Calu3 (cell line): ENCODE data around the gene KLK3. TPM values are rescaled to one million over a fixed set of nuclear protein-coding genes. Genes with fewer than 3 reads are reported as not detected.

Experiments
- BruUV-seq: library from RNA; stranded (reverse); fragments of 400-500 nt; replicated peaks from 2 replicates; lab custom pipeline; 2021; lab: Mats Ljungman, UMichigan
- CTCF ChIA-PET: fragments of 300-600 bp; sonication (Branson Sonifier 250); formaldehyde crosslinking; loops from one replicate; lab custom pipeline; 2022; ENCODE audit warnings: antibody characterized with exemption; lab: Charles Lee
- DNase-seq: peaks from one replicate; pipeline ENCODE4 v3.0.0; 2022
- H3K27ac Mint-ChIP-seq: one replicate; pipeline ENCODE4 v1.8.0; 2022; ENCODE audit warnings: mixed read lengths; ENCODE audit not compliant: unreplicated experiment
- H3K27me3 Mint-ChIP-seq: one replicate; pipeline ENCODE4 v1.8.0; 2022; ENCODE audit warnings: mixed read lengths; ENCODE audit not compliant: unreplicated experiment
- H3K36me3 Mint-ChIP-seq: one replicate; pipeline ENCODE4 v1.8.0; 2022; ENCODE audit warnings: mild to moderate bottlenecking, moderate library complexity, mixed read lengths; ENCODE audit not compliant: insufficient read depth, unreplicated experiment
- H3K4me1 Mint-ChIP-seq: one replicate; pipeline ENCODE4 v1.8.0; 2022; ENCODE audit warnings: mild to moderate bottlenecking, low read depth, mixed read lengths; ENCODE audit not compliant: unreplicated experiment
- H3K4me3 Mint-ChIP-seq: one replicate; pipeline ENCODE4 v1.8.0; 2022; ENCODE audit warnings: mild to moderate bottlenecking, low read depth, moderate library complexity, mixed read lengths; ENCODE audit not compliant: unreplicated experiment
- H3K9me3 Mint-ChIP-seq: one replicate; pipeline ENCODE4 v1.8.0; 2022; ENCODE audit warnings: low read depth, mixed read lengths; ENCODE audit not compliant: unreplicated experiment
- intact Hi-C: fragments of 100-400 bp; cut with micrococcal nuclease; formaldehyde crosslinking; loops from one replicate; pipeline ENCODE4 v1.10.0; 2022; ENCODE audit not compliant: unreplicated experiment
- total RNA-seq: library from RNA; stranded (reverse); gene quantifications from 2 replicates; pipeline ENCODE4 v1.2.3, GENCODE V29; 2022
- TF ChIP-seq, protein P1 (sequence below): fragments of 200-600 bp; IDR thresholded peaks from one replicate; pipeline ENCODE4 v1.8.0; 2022; ENCODE audit warnings: antibody characterized with exemption; ENCODE audit not compliant: unreplicated experiment

The KLK3 gene
- total RNA-seq, 1 experiment from 2014 or later, result not detected

DNA sequence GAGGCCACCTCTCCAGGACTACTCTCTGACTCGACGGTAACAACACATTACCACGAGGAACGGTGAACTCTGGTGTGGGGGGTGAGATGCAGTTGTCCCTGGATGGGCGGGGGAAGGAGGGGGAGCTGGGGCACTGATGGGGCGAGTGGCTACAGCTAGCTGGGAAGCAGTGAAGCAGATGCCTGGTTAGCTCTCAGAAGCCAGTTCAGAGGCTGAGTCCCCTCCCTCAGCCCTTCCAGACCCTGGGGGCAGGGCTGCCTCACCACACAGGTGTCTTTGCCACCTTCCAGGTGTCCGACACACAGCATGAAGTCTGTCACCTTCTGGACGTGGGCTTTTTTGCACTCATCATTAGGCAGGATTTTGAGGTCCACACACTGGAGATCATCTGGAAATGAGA lies 35.1 kb upstream of the KLK3 start:
- TF ChIP-seq, protein P1, sequence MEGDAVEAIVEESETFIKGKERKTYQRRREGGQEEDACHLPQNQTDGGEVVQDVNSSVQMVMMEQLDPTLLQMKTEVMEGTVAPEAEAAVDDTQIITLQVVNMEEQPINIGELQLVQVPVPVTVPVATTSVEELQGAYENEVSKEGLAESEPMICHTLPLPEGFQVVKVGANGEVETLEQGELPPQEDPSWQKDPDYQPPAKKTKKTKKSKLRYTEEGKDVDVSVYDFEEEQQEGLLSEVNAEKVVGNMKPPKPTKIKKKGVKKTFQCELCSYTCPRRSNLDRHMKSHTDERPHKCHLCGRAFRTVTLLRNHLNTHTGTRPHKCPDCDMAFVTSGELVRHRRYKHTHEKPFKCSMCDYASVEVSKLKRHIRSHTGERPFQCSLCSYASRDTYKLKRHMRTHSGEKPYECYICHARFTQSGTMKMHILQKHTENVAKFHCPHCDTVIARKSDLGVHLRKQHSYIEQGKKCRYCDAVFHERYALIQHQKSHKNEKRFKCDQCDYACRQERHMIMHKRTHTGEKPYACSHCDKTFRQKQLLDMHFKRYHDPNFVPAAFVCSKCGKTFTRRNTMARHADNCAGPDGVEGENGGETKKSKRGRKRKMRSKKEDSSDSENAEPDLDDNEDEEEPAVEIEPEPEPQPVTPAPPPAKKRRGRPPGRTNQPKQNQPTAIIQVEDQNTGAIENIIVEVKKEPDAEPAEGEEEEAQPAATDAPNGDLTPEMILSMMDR, result no peak
- intact Hi-C loops, result no loop called here
- Mint-ChIP-seq H3K4me3 (no peak overlapping the region), H3K27ac (no peak overlapping the region), H3K9me3 (no peaks in the 10 kb centered on the region), H3K27me3 (peaks cover 93% of the 10 kb centered on the region), H3K36me3 (no peaks in the 10 kb centered on the region), H3K4me1 (peaks cover 19% of the 10 kb centered on the region)
- BruUV-seq, result no TSS peak
- no peak for DNase-seq
- CTCF ChIA-PET, result interaction anchor here (0.5 kb wide), 1 partner anchor 632 kb away, joined by 4 read pairs; no protein-coding TSS in a partner anchor

- Mint-ChIP-seq H3K9me3 (no peaks in the 10 kb centered on the region), H3K4me1 (peaks cover 19% of the 10 kb centered on the region), H3K27ac (no peak overlapping the region), H3K27me3 (peaks cover 89% of the 10 kb centered on the region), H3K4me3 (peak overlapping the region; percentile 1), H3K36me3 (no peaks in the 10 kb centered on the region)
- CTCF ChIA-PET, result interaction anchor here (0.5 kb wide), 1 partner anchor 632 kb away, joined by 4 read pairs; no protein-coding TSS in a partner anchor
- TF ChIP-seq, protein P1, result no peak
- DNase-seq, result no peak
- no TSS peak for BruUV-seq
- intact Hi-C loops, result no loop called here
Measured at GRCh38 chr19:50820086-50820485, 34.6 kb upstream of the KLK3 start.

GRCh38 chr19:50820549-50821247 lies 34.0 kb upstream of the KLK3 start:
- BruUV-seq, result no TSS peak
- CTCF ChIA-PET, result interaction anchor here (0.5 kb wide), 1 partner anchor 633 kb away, joined by 4 read pairs; no protein-coding TSS in a partner anchor
- H3K4me3 Mint-ChIP-seq, result peak overlapping the region; percentile 1
- no peak overlapping the region for H3K27ac Mint-ChIP-seq
- no peaks in the 10 kb centered on the region for H3K9me3 Mint-ChIP-seq
- no peaks in the 10 kb centered on the region for H3K36me3 Mint-ChIP-seq
- peaks cover 85% of the 10 kb centered on the region for H3K27me3 Mint-ChIP-seq
- intact Hi-C loops, result no loop called here
- H3K4me1 Mint-ChIP-seq, result peaks cover 19% of the 10 kb centered on the region
- TF ChIP-seq, protein P1, result no peak
- DNase-seq, result no peak

DNA sequence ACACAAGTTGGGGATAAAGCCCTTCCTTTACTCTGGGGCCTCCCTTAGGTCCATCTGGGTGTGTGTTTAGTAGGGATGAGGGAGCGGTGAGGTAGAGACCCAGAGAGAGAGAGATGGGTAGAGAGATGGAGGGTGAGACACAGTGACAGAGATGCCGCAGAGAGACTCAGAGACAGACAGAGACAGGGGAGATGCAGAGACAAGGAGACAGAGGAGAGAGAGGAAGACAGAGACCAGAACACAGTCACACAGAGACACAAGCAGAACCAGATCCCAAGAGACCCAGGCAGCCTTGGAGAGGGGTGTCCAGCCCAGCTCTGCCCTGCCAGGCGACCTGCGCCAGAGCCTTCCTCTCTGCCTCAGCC lies 33.5 kb upstream of the KLK3 start:
- Mint-ChIP-seq H3K27ac (no peak overlapping the region), H3K36me3 (no peaks in the 10 kb centered on the region), H3K4me1 (peaks cover 19% of the 10 kb centered on the region), H3K4me3 (no peak overlapping the region), H3K9me3 (no peaks in the 10 kb centered on the region), H3K27me3 (peaks cover 85% of the 10 kb centered on the region)
- intact Hi-C loops, result no loop called here
- no peak for DNase-seq
- CTCF ChIA-PET, result interaction anchor here (0.6 kb wide), 1 partner anchor 84 kb away, joined by 5 read pairs; no protein-coding TSS in a partner anchor
- BruUV-seq, result no TSS peak
- TF ChIP-seq, protein P1, result no peak
